Astrocyte of the cerebellum (primary cell): ENCODE results near the gene RPL18.
A peak's percentile ranks its signal among the peaks of the same experiment; 100 is the strongest.

ENCODE experiments used
- DNase-seq: peaks from one replicate; pipeline ENCODE4 v3.0.0-alpha.2; 2011; ENCODE audit warnings: low read depth
- H3K4me3 ChIP-seq: 2 replicates; pipeline ENCODE4 v1.5.1; 2011; ENCODE audit warnings: mild to moderate bottlenecking, low read depth, low read length, moderate library complexity
- in situ Hi-C: cut with HindIII; loops from 2 replicates; pipeline ENCODE4 v1.10.0; 2017; ENCODE audit warnings: low sequenced_read_pairs
- TF ChIP-seq, protein P1 (sequence below): IDR thresholded peaks from 2 replicates; pipeline ENCODE4 v1.5.1; 2012; ENCODE audit warnings: low read length, low read depth, moderate library complexity, mild to moderate bottlenecking; ENCODE audit errors: missing control alignments

The RPL18 gene

DNA sequence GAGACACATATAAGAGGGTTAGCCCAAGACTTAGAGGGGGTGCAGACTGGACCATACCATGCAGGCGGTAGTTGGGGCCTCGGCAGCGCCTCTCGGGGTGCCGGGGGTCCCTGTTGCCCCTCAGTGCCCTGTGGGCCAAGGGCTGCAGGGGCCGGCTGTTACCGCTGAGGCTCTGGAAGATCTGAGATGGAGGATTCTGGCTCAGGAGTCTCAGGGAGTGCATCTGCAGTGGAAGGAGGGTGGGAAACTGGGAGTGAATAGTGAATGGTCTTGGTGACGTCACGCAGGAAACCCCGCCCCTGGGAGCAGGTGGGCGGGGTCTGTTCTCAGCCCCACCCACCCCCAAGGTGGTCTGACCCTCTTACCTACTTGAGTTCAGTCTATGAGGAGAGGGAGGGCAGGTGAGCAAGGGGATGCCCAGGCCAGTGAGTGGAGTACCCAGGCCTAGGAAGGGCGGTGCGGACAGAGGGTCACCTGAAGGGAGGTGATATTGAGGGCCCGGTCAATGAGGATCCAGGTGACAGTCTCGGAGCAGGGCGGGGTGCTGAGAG, 19.9 kb upstream of the RPL18 start:
- no peak overlapping the region for H3K4me3 ChIP-seq
- TF ChIP-seq, protein P1, sequence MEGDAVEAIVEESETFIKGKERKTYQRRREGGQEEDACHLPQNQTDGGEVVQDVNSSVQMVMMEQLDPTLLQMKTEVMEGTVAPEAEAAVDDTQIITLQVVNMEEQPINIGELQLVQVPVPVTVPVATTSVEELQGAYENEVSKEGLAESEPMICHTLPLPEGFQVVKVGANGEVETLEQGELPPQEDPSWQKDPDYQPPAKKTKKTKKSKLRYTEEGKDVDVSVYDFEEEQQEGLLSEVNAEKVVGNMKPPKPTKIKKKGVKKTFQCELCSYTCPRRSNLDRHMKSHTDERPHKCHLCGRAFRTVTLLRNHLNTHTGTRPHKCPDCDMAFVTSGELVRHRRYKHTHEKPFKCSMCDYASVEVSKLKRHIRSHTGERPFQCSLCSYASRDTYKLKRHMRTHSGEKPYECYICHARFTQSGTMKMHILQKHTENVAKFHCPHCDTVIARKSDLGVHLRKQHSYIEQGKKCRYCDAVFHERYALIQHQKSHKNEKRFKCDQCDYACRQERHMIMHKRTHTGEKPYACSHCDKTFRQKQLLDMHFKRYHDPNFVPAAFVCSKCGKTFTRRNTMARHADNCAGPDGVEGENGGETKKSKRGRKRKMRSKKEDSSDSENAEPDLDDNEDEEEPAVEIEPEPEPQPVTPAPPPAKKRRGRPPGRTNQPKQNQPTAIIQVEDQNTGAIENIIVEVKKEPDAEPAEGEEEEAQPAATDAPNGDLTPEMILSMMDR, result no peak
- DNase-seq, result no peak
- in situ Hi-C loops, result no loop called here

DNA sequence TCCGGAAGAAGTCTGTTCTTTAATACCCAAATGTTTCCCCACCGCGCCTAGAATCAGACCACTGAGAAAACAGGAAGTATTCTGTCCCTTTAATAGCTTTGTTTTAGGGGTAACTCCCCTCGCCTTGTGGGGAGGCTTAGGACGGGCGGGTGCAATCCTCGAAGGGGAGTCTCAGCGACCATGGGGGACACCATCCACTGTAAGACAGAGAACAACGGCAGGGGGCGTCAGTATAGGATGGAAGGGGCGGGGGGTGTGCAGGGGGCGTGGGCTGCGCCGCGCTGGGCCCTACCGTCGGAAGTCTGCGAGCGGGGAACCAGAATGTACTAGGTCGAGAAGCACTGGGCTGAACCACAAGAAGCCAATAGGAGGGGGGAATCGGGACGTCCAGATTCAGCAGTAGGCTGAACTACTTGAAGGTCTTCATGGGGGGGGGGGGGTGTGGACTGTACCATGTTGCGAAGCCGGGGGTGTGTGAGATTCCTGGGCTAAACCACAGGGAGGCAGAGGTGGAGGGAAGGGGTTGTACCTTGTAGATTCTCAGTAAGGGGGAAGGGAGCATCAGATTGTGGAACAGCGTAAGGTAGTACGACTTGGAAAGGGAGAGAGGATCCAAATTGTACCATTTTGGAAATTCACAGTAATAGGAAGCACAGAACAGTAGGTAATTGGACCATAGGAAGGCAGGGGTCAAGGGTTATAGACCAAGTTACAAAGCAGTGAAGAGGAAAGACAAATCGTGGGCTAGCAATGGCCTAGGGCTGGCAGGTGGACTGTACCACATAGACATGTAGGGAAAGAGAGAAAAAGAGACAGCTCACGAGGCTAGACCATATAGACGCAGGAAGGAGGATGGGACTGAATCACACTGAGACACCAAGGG, 19.2 kb upstream of the RPL18 start:
- H3K4me3 ChIP-seq, result peak overlapping the region; percentile 50
- TF ChIP-seq, protein P1, result no peak
- peak; percentile 84 for DNase-seq
- in situ Hi-C loops, result no loop called here

DNA sequence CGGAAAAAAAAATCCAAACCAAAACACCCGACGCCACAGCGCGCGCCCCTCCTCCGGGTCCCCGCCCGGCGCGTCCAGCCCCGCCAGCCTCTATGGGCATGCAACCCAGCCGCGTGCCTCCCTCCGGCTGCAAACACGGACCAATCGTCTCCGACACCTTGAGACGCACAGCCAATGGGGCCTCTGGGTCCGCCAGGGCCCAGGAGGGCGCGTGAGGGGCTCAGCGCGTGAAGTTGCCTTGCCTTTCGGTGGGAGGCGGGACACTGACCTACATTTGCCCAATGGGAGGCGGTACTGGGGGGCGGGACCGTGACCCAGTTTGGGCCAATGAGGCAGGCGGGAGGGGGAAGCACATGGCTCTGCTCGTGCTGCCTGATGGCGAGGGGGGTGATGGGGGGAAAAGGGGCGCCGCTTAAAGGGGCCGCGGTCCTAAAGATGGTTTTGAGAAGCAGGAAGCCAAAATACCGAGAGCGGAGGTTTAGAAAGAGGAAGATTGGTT, 18.5 kb upstream of the RPL18 start:
- TF ChIP-seq, protein P1, result no peak
- in situ Hi-C loops, result no loop called here
- peak overlapping the region; percentile 50 for H3K4me3 ChIP-seq
- DNase-seq, result peak; percentile 97

DNA sequence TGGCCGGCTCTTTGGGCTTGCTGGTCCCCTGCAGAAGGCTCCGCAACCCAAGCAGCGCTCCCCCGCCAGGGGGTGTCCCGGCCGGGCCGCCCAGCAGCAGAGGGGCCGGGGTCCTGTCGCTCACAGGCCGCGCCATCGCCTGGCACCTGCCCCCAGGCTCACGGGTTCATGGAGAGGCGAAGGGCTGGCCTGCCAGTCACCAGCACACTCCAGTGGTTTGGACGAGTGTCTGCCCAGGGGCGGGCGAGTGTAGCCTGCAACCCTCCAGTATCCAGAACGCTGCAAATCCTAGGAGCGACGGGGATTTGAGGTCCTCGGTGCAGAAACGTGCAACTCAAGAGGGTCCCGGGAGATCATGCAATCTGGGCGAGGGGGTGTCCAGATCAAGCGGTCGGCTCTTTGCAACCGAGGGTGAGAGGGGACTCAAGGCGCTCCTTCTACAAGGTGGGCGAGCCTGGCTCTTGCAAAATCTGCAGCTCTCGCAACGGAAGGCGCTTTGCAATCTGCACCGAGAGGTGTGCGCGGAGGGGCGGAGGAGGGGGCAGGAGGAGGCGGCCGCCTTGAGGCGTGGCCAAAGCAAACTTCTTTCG, 18.0 kb upstream of the RPL18 start, which contains the start of gene DBP:
DBP (minus strand) TSS at position 521 of the 590 bp plus-strand sequence; CDS start at position 136, 385 bp downstream.
- no peak for DNase-seq
- in situ Hi-C loops, result no loop called here
- TF ChIP-seq, protein P1, result no peak
- peak within 1 kb of the TSS; percentile 50 for H3K4me3 ChIP-seq

DNA sequence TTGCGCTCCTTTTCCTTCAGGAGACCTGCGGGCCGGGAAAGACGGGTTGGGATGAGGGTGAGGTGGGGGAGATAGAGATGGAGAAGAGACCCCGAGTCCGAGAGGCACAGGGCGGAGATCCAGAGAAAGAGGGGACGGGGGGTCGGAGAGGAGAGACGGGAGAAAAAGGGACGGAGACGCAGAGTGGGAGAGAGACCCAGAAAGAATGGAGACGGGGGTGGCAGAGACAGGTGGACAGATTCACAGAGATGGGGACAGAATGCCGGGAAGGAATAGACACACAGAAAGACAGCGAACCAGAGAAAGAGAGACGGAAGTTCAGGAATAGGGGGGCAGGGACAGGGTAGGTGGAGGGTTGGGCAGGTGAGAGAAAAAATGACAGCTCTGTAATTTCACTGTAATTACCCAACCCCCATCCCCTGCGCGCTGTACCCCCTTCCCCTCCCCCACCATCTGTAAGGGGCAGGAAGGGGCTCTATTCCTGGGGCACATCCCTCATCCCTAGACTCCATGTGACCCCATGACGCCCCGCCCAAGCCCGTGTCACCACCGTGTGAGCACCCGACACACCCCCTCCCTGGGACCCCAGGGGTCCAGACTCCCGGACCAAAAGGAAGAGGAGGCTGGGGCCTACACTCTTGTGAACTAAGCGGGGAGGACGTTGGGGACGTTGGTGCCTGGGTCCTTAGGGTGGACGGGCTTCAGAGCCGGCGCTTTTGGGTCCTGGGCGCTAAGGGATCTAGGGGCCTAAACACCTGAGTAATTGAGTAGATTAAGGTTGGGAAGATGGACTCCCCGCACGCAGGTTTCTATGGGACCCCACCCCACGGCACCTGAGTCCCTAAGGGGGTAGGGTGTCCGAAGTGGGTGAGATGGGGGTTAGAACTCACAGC, 17.2 kb upstream of the RPL18 start:
- H3K4me3 ChIP-seq, result peak overlapping the region; percentile 50
- in situ Hi-C loops, result no loop called here
- TF ChIP-seq, protein P1, result no peak
- no peak for DNase-seq
